Right lobe of liver (tissue), 4 donors: ENCODE results near the gene ARHGAP42.

ENCODE experiments used
- POLR2A ChIP-seq: fragments of 450-650 bp; IDR thresholded peaks from one replicate; pipeline ENCODE4 v1.6.1; 2017; ENCODE audit warnings: antibody characterized with exemption, mild to moderate bottlenecking
- TF ChIP-seq, protein P1 (sequence below), 4 donors: fragments of 200-600 bp in 3 of 4; fragments of 450-650 bp in 1 of 4; IDR thresholded peaks; one replicate each; pipeline versions ENCODE4 v1.5.1 to v1.8.0; 2016 to 2022; ENCODE audit warnings: antibody characterized with exemption in 4 of 4, mild to moderate bottlenecking in 2 of 4
- donor health status: DM: no; HTN: no; CAD: no.
- donor health status: DM: no; HTN: no; CAD: no.
- donor health status: DM: no; HTN: yes; CAD: no.

DNA sequence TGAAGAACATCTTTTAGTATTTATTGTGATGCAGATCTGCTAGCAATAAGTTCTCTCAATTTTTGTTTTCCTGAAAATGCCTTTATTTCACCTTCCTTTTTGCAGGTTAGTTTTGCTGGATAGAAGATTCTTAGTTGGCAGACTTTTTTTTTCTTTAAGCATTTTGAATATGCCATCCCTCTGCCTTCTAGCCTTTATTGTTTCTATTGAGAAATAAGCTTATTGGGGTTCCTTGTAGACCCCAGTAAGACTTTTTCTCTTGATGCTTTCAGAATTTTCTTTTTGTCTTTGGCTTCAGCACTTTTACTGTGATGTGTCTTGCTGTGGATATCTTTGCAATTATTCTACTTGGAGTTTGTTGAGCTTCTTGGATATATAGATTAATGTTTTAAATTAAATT, 281.9 kb downstream of the ARHGAP42 start:
- TF ChIP-seq, protein P1, sequence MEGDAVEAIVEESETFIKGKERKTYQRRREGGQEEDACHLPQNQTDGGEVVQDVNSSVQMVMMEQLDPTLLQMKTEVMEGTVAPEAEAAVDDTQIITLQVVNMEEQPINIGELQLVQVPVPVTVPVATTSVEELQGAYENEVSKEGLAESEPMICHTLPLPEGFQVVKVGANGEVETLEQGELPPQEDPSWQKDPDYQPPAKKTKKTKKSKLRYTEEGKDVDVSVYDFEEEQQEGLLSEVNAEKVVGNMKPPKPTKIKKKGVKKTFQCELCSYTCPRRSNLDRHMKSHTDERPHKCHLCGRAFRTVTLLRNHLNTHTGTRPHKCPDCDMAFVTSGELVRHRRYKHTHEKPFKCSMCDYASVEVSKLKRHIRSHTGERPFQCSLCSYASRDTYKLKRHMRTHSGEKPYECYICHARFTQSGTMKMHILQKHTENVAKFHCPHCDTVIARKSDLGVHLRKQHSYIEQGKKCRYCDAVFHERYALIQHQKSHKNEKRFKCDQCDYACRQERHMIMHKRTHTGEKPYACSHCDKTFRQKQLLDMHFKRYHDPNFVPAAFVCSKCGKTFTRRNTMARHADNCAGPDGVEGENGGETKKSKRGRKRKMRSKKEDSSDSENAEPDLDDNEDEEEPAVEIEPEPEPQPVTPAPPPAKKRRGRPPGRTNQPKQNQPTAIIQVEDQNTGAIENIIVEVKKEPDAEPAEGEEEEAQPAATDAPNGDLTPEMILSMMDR (IDR thresholded peaks at IDR 0.05) = no peak
- no peak for TF ChIP-seq POLR2A
